Activated CD4-positive, alpha-beta T cell treated with anti-CD3 and anti-CD28 coated beads for 36 hours (primary cell): ENCODE measurements around the gene ABCC4. TPM values are rescaled to one million over a fixed set of nuclear protein-coding genes. Genes with fewer than 3 reads are reported as not detected.

Source experiments
- ATAC-seq: fragments of 200-7000 bp; cut with Tn5 transposase; one replicate; pipeline ENCODE4 v1.10.0; 2021; ENCODE audit warnings: mild to moderate bottlenecking, moderate library complexity
- CTCF ChIA-PET: fragments of 350-600 bp; sonication (Branson Sonifier 250); formaldehyde crosslinking; loops from one replicate; lab custom pipeline; 2021; ENCODE audit warnings: antibody characterized with exemption; lab: Charles Lee
- POLR2A ChIA-PET: fragments of 350-600 bp; sonication (Branson Sonifier 250); formaldehyde crosslinking; loops from one replicate; lab custom pipeline; 2021; ENCODE audit warnings: antibody characterized with exemption, inconsistent platforms; lab: Charles Lee
- DNase-seq: peaks from one replicate; pipeline ENCODE4 v3.0.0-alpha.2; 2020
- H3K27ac Mint-ChIP-seq: one replicate; pipeline ENCODE4 v1.8.0; 2021; ENCODE audit warnings: mixed read lengths
- H3K27me3 Mint-ChIP-seq: one replicate; pipeline ENCODE4 v1.8.0; 2021; ENCODE audit warnings: mixed read lengths
- H3K36me3 Mint-ChIP-seq: one replicate; pipeline ENCODE4 v1.8.0; 2021; ENCODE audit warnings: low read depth, mixed read lengths
- H3K4me1 Mint-ChIP-seq: one replicate; pipeline ENCODE4 v1.8.0; 2021; ENCODE audit warnings: mixed read lengths
- H3K4me3 Mint-ChIP-seq: one replicate; pipeline ENCODE4 v1.8.0; 2021; ENCODE audit warnings: mild to moderate bottlenecking, moderate library complexity, mixed read lengths
- H3K9me3 Mint-ChIP-seq: one replicate; pipeline ENCODE4 v1.8.0; 2021; ENCODE audit warnings: low read depth, mixed read lengths
- intact Hi-C, 2 experiments: fragments of 100-400 bp; cut with DNase I in 1 of 2; cut with micrococcal nuclease in 1 of 2; formaldehyde crosslinking; loops; one replicate each; pipeline versions ENCODE4 v1.14.2 to v1.15.1; 2022 to 2024; cut with DNase I, micrococcal nuclease
- total RNA-seq, 2 experiments: library from RNA; stranded (reverse); gene quantifications; one replicate each; pipeline ENCODE4 v1.2.3, GENCODE V29; 2021

The ABCC4 gene
- total RNA-seq, 2 experiments from 2014 or later, result 9.0 to 9.5 TPM

DNA sequence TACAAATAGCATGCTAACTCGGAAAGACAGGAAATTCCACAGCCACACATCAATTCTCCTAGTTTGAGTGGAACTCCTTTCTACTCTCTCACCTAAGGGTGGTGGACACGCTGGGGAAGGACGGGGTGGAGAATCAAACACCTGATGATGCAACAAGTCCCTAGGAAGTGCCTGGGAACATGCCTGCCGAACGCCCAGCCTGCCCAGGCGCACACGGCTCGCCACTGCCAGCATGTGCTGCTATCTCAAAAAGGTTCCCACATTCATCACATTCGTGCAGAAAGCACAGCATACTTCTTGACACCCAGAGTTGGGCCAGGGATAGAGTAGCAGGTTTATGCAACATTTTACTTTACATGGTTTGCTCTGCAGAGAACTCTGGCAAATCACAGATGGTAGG lies 164.6 kb downstream of the ABCC4 start:
- intact Hi-C loops, result no loop called here
- ChIA-PET CTCF (interaction anchor here (0.8 to 0.9 kb wide), 2 partner anchors 19 to 295 kb away, joined by 3 read pairs; no protein-coding TSS in a partner anchor), POLR2A (no interaction called here)
- Mint-ChIP-seq H3K27ac (no peak overlapping the region), H3K27me3 (no peaks in the 10 kb centered on the region), H3K4me3 (no peak overlapping the region), H3K36me3 (peaks cover 34% of the 10 kb centered on the region), H3K4me1 (peaks cover 2% of the 10 kb centered on the region), H3K9me3 (no peaks in the 10 kb centered on the region)
- DNase-seq (no peak), ATAC-seq (no peak)

DNA sequence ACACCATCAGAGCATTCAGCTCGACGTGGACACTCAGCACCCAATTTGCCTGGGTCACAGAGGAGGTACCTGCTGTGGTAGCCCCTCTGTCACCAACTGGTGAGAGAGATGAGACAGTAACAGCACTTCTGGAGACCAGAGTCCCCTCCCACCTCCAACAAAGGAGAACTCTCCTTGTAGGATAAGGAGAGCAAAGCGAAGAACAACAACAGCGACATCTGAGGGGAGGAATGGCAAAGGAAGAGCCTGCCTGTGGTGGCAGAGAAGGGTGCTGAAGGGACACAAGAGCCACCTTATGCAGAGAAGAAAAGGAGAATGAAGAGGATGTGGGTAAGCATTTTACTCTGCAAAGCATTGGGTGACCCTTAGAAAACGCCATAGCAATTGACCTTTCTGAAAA lies 167.8 kb downstream of the ABCC4 start:
- intact Hi-C loops, result no loop called here
- ChIA-PET POLR2A (no interaction called here), CTCF (no interaction called here)
- Mint-ChIP-seq H3K4me3 (no peak overlapping the region), H3K36me3 (peaks cover 11% of the 10 kb centered on the region), H3K27me3 (no peaks in the 10 kb centered on the region), H3K9me3 (no peaks in the 10 kb centered on the region), H3K27ac (no peak overlapping the region), H3K4me1 (peaks cover 2% of the 10 kb centered on the region)
- DNase-seq, result no peak
- no peak for ATAC-seq

DNA sequence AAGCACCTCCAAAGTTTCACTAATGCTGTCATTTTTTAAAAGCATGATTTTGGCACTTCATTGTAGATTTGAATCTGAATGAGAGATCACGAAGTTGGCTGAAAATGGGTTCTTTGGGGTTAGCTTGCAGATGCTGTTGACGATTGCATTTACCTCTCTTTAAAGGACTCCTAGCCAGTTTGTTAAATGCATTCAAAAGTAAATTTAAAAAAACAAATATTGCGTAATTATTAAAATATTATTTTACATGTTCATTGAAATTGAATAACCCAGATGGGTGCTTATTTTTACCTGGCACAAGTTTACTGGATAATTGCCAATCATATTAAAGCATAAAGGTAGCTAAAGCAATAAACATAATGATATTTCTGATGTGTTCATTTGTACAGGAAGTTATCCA lies 172.2 kb downstream of the ABCC4 start:
- H3K4me3 Mint-ChIP-seq, result no peak overlapping the region
- no peaks in the 10 kb centered on the region for H3K4me1 Mint-ChIP-seq
- CTCF ChIA-PET, result interaction anchor here (1.2 kb wide), 1 partner anchor 12 kb away, joined by 3 read pairs; no protein-coding TSS in a partner anchor
- intact Hi-C loops, result no loop called here
- H3K9me3 Mint-ChIP-seq, result no peaks in the 10 kb centered on the region
- no peak overlapping the region for H3K27ac Mint-ChIP-seq
- H3K36me3 Mint-ChIP-seq, result peaks cover 8% of the 10 kb centered on the region
- POLR2A ChIA-PET, result no interaction called here
- no peaks in the 10 kb centered on the region for H3K27me3 Mint-ChIP-seq
- ATAC-seq, result no peak
- no peak for DNase-seq

- H3K27me3 Mint-ChIP-seq, result no peaks in the 10 kb centered on the region
These were observed 173.1 kb downstream of the ABCC4 start for GRCh38 chr13:95128045-95128643.

DNA sequence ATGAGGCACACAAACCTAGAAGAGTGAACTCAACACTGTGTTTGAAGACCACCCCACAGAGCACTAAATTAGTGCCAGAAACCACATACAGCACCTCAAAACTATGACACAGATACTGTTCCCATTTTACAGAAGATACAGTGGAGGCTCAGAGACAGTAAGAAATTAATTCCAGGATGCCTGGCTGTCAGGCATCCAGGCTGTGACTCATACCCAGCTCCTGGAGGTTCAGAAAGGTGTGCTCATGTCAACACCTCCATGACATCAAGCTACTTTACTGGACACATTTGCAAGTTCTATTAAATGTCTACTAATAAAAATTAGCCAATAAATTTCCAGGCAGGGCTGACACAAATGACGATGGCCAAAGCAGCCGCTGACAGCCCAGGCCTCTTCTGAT lies 176.3 kb downstream of the ABCC4 start:
- no peaks in the 10 kb centered on the region for H3K9me3 Mint-ChIP-seq
- peaks cover 17% of the 10 kb centered on the region for H3K4me1 Mint-ChIP-seq
- DNase-seq (no peak), ATAC-seq (no peak)
- no peaks in the 10 kb centered on the region for H3K27me3 Mint-ChIP-seq
- no peak overlapping the region for H3K27ac Mint-ChIP-seq
- intact Hi-C loops, result no loop called here
- CTCF ChIA-PET, result no interaction called here
- peaks cover 14% of the 10 kb centered on the region for H3K36me3 Mint-ChIP-seq
- H3K4me3 Mint-ChIP-seq, result no peak overlapping the region
- POLR2A ChIA-PET, result no interaction called here

More at GRCh38 chr13:95128045-95128643, 173.1 kb downstream of the ABCC4 start:
- ATAC-seq, result no peak
- ChIA-PET POLR2A (no interaction called here), CTCF (no interaction called here)
- H3K4me1 Mint-ChIP-seq, result peaks cover under 1% of the 10 kb centered on the region
- intact Hi-C loops, result no loop called here
- H3K4me3 Mint-ChIP-seq, result no peak overlapping the region
- H3K36me3 Mint-ChIP-seq, result peaks cover 7% of the 10 kb centered on the region
- H3K9me3 Mint-ChIP-seq, result no peaks in the 10 kb centered on the region
- no peak for DNase-seq
- H3K27ac Mint-ChIP-seq, result no peak overlapping the region

- Mint-ChIP-seq H3K9me3 (no peaks in the 10 kb centered on the region), H3K4me1 (peaks cover 19% of the 10 kb centered on the region), H3K27me3 (no peaks in the 10 kb centered on the region), H3K4me3 (no peak overlapping the region), H3K36me3 (peaks cover 14% of the 10 kb centered on the region), H3K27ac (no peak overlapping the region)
- intact Hi-C loops, result no loop called here
- POLR2A ChIA-PET, result no interaction called here
- ATAC-seq, result no peak
- no peak for DNase-seq
- CTCF ChIA-PET, result no interaction called here
These were observed 177.5 kb downstream of the ABCC4 start for GRCh38 chr13:95123726-95124125.

GRCh38 chr13:95122063-95122462 lies 179.2 kb downstream of the ABCC4 start:
- CTCF ChIA-PET, result no interaction called here
- POLR2A ChIA-PET, result no interaction called here
- intact Hi-C loops, result no loop called here
- peak overlapping the region; percentile 43 for H3K27ac Mint-ChIP-seq
- H3K4me3 Mint-ChIP-seq, result no peak overlapping the region
- H3K27me3 Mint-ChIP-seq, result no peaks in the 10 kb centered on the region
- peaks cover 15% of the 10 kb centered on the region for H3K36me3 Mint-ChIP-seq
- H3K9me3 Mint-ChIP-seq, result no peaks in the 10 kb centered on the region
- peaks cover 21% of the 10 kb centered on the region for H3K4me1 Mint-ChIP-seq
- DNase-seq (no peak), ATAC-seq (no peak)

- intact Hi-C loops, result no loop called here
- peaks cover 15% of the 10 kb centered on the region for H3K36me3 Mint-ChIP-seq
- DNase-seq (no peak), ATAC-seq (no peak)
- H3K9me3 Mint-ChIP-seq, result no peaks in the 10 kb centered on the region
- peaks cover 22% of the 10 kb centered on the region for H3K4me1 Mint-ChIP-seq
- POLR2A ChIA-PET, result no interaction called here
- H3K27me3 Mint-ChIP-seq, result no peaks in the 10 kb centered on the region
- CTCF ChIA-PET, result interaction anchor here (0.7 kb wide), 1 partner anchor 40 kb away, joined by 3 read pairs; no protein-coding TSS in a partner anchor
- H3K4me3 Mint-ChIP-seq, result no peak overlapping the region
- H3K27ac Mint-ChIP-seq, result peak overlapping the region; percentile 43
These were observed 179.7 kb downstream of the ABCC4 start for GRCh38 chr13:95121516-95121915.

DNA sequence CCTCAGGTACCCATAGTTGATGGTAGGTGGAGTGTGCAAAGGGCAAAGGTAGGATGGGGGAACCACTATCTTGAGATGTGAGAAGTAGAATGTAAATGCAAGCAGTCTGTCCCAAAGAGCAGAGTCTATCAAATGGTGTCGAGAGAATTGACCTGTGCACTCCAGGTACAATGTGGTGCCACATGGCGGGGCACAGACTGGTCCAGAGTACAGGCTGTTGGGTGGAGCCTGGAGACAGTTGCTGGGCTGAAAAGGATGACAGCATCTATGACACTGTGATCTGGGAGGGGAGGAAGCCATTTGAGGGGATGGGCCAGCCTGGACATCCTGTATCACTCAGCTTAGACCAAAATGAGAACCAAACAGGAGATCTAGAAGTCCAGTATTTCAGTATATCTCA lies 180.6 kb downstream of the ABCC4 start:
- no peak overlapping the region for H3K27ac Mint-ChIP-seq
- no peaks in the 10 kb centered on the region for H3K27me3 Mint-ChIP-seq
- DNase-seq, result no peak
- ChIA-PET CTCF (interaction anchor here (0.6 kb wide), 1 partner anchor 787 kb away, joined by 3 read pairs; no protein-coding TSS in a partner anchor), POLR2A (no interaction called here)
- H3K4me1 Mint-ChIP-seq, result peaks cover 22% of the 10 kb centered on the region
- H3K36me3 Mint-ChIP-seq, result peaks cover 19% of the 10 kb centered on the region
- intact Hi-C loops, result no loop called here
- no peak for ATAC-seq
- no peak overlapping the region for H3K4me3 Mint-ChIP-seq
- H3K9me3 Mint-ChIP-seq, result no peaks in the 10 kb centered on the region

DNA sequence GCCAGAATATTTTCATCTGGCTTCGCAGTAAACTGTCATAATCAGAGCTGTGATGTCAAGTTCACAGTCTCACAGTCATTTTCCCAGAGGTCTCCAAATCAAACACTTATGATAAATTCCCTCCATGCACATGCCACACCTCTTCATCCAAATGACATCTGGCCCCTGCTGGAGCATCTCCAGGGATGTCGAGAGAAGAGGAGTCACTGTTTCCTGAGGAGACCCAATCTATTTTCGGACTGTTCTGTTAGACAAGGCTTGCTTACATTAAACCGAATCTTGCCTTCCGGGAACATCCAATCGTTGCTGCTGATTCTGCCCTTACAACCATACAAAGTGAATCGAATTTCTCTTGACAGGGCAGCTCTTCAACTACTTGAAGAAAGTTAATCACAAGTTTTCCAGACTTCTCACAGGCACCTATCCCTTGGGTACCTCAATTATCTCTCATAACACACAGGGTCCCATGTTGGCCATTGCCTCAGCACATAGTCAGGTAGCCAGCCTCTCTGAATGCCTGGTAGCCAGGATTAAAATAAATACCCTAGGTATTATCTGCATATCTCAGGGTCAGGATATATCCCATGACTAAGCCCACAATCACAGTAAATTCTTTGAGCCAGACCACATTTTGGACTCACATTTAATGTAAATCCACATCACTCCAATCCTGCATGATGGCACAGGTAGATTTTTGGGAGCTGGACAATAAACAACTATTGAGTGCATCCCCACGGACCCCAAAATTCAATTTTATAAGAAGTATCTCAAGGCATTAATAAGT lies 182.5 kb downstream of the ABCC4 start:
- Mint-ChIP-seq H3K4me3 (no peak overlapping the region), H3K36me3 (peaks cover 20% of the 10 kb centered on the region), H3K4me1 (peaks cover 22% of the 10 kb centered on the region), H3K27me3 (no peaks in the 10 kb centered on the region), H3K27ac (no peak overlapping the region), H3K9me3 (no peaks in the 10 kb centered on the region)
- intact Hi-C loops, result no loop called here
- POLR2A ChIA-PET, result no interaction called here
- CTCF ChIA-PET, result no interaction called here
- ATAC-seq (no peak), DNase-seq (no peak)

DNA sequence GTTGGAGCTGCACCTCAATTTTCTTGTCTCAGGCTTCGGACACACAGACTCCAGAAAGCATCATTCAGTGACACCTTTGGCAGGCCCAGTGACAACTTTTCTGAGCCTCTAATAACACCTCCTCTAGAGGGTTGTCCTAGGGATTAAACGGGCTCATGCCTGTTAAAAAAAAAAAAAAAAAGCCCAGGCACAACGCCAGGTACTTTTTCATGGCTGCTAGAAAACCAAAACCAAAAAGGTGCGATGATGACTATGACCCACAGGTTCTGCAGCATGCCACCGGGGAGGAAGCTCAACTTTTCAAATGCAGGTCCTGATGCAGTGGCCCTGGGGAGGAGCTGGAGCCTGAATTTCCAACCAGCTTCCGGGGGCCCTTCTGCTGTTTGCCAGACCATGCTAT lies 184.2 kb downstream of the ABCC4 start:
- intact Hi-C loops, result no loop called here
- Mint-ChIP-seq H3K4me1 (peaks cover 11% of the 10 kb centered on the region), H3K27me3 (no peaks in the 10 kb centered on the region), H3K27ac (no peak overlapping the region), H3K36me3 (peaks cover 21% of the 10 kb centered on the region), H3K9me3 (no peaks in the 10 kb centered on the region), H3K4me3 (no peak overlapping the region)
- DNase-seq (no peak), ATAC-seq (no peak)
- ChIA-PET POLR2A (interaction anchor here (0.7 kb wide), 1 partner anchor 95 kb away, joined by 5 read pairs; no protein-coding TSS in a partner anchor), CTCF (no interaction called here)

- H3K36me3 Mint-ChIP-seq, result peaks cover 12% of the 10 kb centered on the region
- H3K4me3 Mint-ChIP-seq, result no peak overlapping the region
- no peaks in the 10 kb centered on the region for H3K9me3 Mint-ChIP-seq
- ChIA-PET CTCF (no interaction called here), POLR2A (no interaction called here)
- ATAC-seq (no peak), DNase-seq (no peak)
- H3K27ac Mint-ChIP-seq, result no peak overlapping the region
- intact Hi-C loops, result no loop called here
- H3K27me3 Mint-ChIP-seq, result no peaks in the 10 kb centered on the region
- peaks cover 5% of the 10 kb centered on the region for H3K4me1 Mint-ChIP-seq
These were observed 185.7 kb downstream of the ABCC4 start for GRCh38 chr13:95115525-95115924.
